ENCODE measurements around the gene PHKG2.

DNA sequence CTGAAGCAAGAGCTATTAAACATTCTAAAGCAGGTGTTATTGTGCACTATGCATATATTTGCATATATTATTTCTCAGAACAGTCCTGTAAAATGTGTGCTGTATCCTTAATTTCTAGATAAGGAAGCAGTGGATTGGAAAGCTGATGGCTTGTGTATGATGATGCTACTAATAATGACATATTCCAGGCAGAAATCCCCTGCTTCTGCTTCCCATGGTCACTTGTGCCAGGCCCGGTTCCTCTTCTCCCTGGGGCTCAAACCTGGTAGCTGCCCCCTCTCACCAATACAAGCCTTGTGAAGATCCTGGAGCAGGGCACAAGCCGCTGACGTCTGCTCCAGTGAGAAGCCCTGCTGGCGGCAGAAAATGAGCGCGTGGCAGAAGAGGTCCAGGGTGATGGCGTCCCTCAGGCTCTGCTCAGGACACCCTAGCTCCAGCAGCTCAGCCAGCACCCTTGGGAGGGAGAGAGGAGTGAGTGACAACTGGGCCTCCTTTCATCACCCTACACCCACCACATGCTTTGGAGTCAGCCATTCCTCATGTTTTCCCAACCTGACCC lies 11.9 kb downstream of the PHKG2 start:
- no peak for TF ChIP-seq CTCF (conservative IDR thresholded peaks at IDR 0.05; ENCODE audit: low read depth, low read length)
- no peak for TF ChIP-seq EZH2 (IDR thresholded peaks at IDR 0.05; ENCODE audit: borderline replicate concordance, low read depth, low read length, poor library complexity, severe bottlenecking)
